Measurements from ENCODE around the gene PLCH1.

The PLCH1 gene

DNA sequence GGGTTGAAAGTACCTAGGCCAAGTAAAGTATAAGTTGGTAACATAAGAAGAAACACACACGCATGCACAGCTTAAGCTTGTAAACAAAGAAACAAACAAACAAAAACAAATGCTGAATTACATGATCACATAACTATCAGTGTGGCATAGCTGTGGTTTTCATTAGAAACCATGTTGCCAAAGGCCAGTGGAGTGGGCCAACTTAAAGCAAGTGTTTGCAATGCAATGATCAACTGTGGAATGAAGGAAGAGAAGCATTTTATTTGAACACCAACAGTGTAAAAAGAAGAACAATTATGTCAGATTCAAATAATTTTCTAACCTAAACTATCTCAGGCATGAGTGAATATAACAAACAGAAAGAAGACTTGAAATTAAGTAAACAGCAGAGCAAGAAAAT, 252.0 kb downstream of the PLCH1 start:
- Histone ChIP-seq H3K4me1 (ENCODE audit: low read length) (peaks cover 32% of the 10 kb centered on the region), H3K9me3 (ENCODE audit: insufficient read depth, low read length) (no peaks in the 10 kb centered on the region), H3K4me3 (ENCODE audit: low read length) (no peak overlapping the region), H3K79me2 (ENCODE audit: low read length) (no peaks in the 10 kb centered on the region), H3K36me3 (replicated peaks; ENCODE audit: low read depth, low read length) (no peaks in the 10 kb centered on the region), H3K9ac (ENCODE audit: low read length) (no peak overlapping the region), H2AFZ (ENCODE audit: low read depth, low read length) (no peak overlapping the region), H3K27ac (ENCODE audit: low read length) (no peak overlapping the region), H3K27me3 (ENCODE audit: low read depth, low read length) (no peaks in the 10 kb centered on the region), H4K20me1 (ENCODE audit: insufficient read depth, low read length) (no peaks in the 10 kb centered on the region), H3K4me2 (ENCODE audit: low read length) (no peak overlapping the region)
- TF ChIP-seq CTCF (IDR thresholded peaks at IDR 0.05; ENCODE audit: low read depth, low read length), result no peak
- TF ChIP-seq EZH2phosphoT487 (IDR thresholded peaks at IDR 0.05; ENCODE audit: low read depth), result no peak

GRCh38 chr3:155491696-155492095, 253.2 kb downstream of the PLCH1 start:
- no peak overlapping the region for H2AFZ ChIP-seq (ENCODE audit: low read depth, low read length)
- H3K4me2 ChIP-seq (ENCODE audit: low read length), result no peak overlapping the region
- no peaks in the 10 kb centered on the region for H3K9me3 ChIP-seq (ENCODE audit: insufficient read depth, low read length)
- H3K27ac ChIP-seq (ENCODE audit: low read length), result no peak overlapping the region
- no peaks in the 10 kb centered on the region for H3K27me3 ChIP-seq (ENCODE audit: low read depth, low read length)
- H3K79me2 ChIP-seq (ENCODE audit: low read length), result no peaks in the 10 kb centered on the region
- peaks cover 30% of the 10 kb centered on the region for H3K4me1 ChIP-seq (ENCODE audit: low read length)
- no peak overlapping the region for H3K4me3 ChIP-seq (ENCODE audit: low read length)
- peak; percentile 20; the same call in 1 of the 2 replicates for TF ChIP-seq CTCF (IDR thresholded peaks at IDR 0.05; ENCODE audit: low read depth, low read length)
- TF ChIP-seq EZH2phosphoT487 (IDR thresholded peaks at IDR 0.05; ENCODE audit: low read depth), result no peak
- H4K20me1 ChIP-seq (ENCODE audit: insufficient read depth, low read length), result no peaks in the 10 kb centered on the region
- no peaks in the 10 kb centered on the region for H3K36me3 ChIP-seq (replicated peaks; ENCODE audit: low read depth, low read length)
- H3K9ac ChIP-seq (ENCODE audit: low read length), result no peak overlapping the region

GRCh38 chr3:155488671-155489070, 256.2 kb downstream of the PLCH1 start:
- Histone ChIP-seq H3K9ac (ENCODE audit: low read length) (no peak overlapping the region), H4K20me1 (ENCODE audit: insufficient read depth, low read length) (no peaks in the 10 kb centered on the region), H3K79me2 (ENCODE audit: low read length) (no peaks in the 10 kb centered on the region), H3K4me1 (ENCODE audit: low read length) (peaks cover 3% of the 10 kb centered on the region), H3K27ac (ENCODE audit: low read length) (no peak overlapping the region), H3K27me3 (ENCODE audit: low read depth, low read length) (no peaks in the 10 kb centered on the region), H3K36me3 (replicated peaks; ENCODE audit: low read depth, low read length) (no peaks in the 10 kb centered on the region), H3K4me2 (ENCODE audit: low read length) (no peak overlapping the region), H3K4me3 (ENCODE audit: low read length) (no peak overlapping the region), H3K9me3 (ENCODE audit: insufficient read depth, low read length) (no peaks in the 10 kb centered on the region), H2AFZ (ENCODE audit: low read depth, low read length) (no peak overlapping the region)
- TF ChIP-seq EZH2phosphoT487 (IDR thresholded peaks at IDR 0.05; ENCODE audit: low read depth), result no peak
- TF ChIP-seq CTCF (IDR thresholded peaks at IDR 0.05; ENCODE audit: low read depth, low read length), result no peak

DNA sequence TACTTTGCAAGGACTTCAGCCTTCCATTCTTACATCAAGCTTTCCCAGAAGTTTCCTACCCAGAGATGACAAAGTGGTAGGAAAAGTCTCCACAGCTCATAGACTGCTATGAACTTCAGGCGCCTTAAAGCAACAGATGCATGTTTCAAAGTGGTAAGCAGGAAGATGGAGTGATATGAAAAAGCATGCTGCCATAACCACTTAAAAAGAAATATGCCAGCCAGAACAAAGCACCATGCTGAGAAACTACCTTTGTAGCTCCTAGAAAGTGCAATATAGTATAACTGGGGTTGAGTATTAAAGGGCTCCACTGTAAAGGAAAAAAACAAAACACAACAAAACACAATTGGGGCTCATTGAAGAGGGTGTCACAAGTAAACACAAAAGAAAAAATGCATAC, 259.0 kb downstream of the PLCH1 start:
- Histone ChIP-seq H3K27ac (ENCODE audit: low read length) (no peak overlapping the region), H3K9me3 (ENCODE audit: insufficient read depth, low read length) (no peaks in the 10 kb centered on the region), H4K20me1 (ENCODE audit: insufficient read depth, low read length) (no peaks in the 10 kb centered on the region), H3K4me1 (ENCODE audit: low read length) (no peaks in the 10 kb centered on the region), H3K79me2 (ENCODE audit: low read length) (no peaks in the 10 kb centered on the region), H3K27me3 (ENCODE audit: low read depth, low read length) (no peaks in the 10 kb centered on the region), H3K9ac (ENCODE audit: low read length) (no peak overlapping the region), H2AFZ (ENCODE audit: low read depth, low read length) (no peak overlapping the region), H3K4me3 (ENCODE audit: low read length) (no peak overlapping the region), H3K36me3 (replicated peaks; ENCODE audit: low read depth, low read length) (no peaks in the 10 kb centered on the region), H3K4me2 (ENCODE audit: low read length) (no peak overlapping the region)
- TF ChIP-seq EZH2phosphoT487 (IDR thresholded peaks at IDR 0.05; ENCODE audit: low read depth) (no peak), CTCF (IDR thresholded peaks at IDR 0.05; ENCODE audit: low read depth, low read length) (no peak)
